ENCODE results near the gene DVL1.
A peak's percentile ranks its signal among the peaks of the same experiment; 100 is the strongest.

DVL1 gene

DNA sequence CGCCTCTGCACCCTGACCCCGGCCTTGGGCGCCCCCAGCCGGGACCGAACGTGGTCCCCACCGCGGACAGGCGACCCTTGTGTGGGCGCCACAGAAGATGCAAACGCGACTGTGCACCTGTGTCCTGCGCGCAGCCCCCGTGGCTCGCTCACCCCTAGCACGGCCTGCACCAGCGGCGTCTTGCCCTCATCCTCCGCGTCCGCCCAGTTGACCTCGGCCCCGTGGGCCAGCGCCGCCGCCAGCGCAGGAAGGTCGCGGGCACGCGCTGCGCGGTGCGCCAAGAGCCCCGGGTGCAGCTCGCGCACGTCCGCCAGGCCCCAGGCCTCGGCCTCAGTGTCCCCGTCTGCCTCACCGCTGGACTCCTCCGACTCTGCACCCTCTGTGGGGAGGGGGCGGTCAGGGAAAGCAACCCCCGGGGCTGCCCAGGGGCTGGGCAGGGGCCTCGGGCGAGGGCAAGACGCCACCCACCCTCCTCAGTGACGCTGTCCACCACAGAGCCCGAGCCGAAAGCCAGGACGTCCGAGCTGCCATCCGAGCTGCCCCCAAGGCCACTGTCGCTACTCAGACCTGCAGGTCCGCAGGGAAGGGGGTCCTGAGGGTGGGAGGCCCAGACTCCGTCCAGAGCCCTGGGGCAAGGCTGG, 54.8 kb downstream of the DVL1 start:
- no peak for DNase-seq

DNA sequence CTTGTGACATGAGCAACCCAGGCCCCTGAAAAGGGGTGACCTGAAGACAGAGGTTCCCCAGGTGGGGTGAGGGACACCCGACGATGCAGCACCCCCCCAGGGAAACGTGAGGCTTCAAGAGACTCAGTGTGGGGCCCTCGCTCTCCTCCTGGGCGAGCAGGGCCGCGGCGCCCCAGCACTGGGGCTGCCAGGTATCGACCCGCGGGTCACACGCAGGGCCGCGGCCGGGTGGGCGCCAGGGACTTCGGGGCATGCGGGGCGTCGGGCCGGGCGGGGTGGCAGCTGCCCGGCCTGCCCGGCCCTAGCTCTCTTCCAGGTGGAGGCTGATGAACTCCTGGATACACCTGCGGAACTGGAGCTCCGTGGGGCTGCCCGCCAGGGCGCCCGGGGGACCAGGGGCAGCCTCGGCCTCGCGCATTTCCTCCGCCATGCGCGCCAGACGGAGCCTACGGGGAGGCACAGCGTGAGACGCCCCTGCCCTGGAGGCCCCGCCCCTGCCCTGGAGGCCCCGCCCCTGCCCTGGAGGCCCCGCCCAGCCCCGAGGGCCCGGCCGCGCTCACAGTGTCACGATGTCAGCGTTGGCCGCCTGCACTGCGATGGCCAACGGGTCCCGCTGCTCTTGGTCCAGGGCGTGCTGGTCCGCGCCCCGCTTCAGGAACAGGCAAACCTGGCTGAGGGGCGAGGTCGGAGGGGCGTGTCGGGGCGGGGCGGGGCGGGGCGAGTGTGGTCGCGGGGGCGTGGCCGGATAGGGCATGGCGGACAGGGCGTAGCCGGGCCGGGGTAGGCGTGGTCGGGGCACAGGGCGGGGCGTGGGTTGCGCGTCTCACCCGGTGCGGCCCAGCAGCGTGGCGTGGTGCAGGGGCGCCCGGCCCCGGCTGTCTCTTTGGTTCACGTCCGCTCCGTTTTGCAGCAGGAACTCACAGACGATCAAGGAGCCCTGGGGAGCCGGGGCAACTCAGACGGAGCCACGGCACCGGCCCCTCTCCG, 55.7 kb downstream of the DVL1 start:
- no peak for DNase-seq

DNA sequence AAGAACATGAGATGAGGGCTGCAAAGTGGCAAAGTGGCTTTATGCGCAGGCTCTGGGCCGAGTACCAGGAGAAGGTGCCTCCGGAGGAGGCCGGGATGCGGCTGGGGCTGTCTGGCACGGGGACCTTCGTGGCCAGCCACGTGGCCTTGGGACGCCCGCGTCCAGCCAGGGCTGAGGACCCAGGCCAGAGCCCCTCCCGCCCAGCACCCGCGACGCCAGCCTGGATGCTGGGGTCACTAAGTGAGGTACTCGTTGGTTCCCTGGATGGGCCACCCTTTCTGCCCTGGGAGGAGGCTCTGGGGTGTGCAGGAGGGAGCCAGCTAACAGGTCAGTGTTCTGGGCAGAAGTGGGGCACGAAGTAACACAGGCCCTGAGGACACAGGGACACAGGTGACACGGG, 56.4 kb downstream of the DVL1 start:
- DNase-seq: no peak

DNA sequence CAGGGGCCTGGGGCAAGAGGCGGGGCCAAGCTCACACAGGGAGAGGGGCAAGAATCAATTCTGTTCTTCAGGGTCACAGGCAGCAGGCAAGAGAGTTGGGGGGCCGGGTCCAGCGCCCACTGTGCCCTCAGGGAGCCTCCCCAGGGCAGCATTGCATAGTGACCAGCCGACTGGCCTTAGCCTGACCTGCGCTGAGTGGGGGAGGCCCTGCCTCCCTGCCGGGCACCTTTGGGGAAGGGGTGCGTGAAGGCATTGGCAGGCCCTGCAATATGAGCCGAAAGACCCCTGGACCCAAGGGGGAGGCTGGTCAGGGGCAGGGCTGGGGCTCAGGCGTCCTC, 56.8 kb downstream of the DVL1 start:
- no peak for DNase-seq

DNA sequence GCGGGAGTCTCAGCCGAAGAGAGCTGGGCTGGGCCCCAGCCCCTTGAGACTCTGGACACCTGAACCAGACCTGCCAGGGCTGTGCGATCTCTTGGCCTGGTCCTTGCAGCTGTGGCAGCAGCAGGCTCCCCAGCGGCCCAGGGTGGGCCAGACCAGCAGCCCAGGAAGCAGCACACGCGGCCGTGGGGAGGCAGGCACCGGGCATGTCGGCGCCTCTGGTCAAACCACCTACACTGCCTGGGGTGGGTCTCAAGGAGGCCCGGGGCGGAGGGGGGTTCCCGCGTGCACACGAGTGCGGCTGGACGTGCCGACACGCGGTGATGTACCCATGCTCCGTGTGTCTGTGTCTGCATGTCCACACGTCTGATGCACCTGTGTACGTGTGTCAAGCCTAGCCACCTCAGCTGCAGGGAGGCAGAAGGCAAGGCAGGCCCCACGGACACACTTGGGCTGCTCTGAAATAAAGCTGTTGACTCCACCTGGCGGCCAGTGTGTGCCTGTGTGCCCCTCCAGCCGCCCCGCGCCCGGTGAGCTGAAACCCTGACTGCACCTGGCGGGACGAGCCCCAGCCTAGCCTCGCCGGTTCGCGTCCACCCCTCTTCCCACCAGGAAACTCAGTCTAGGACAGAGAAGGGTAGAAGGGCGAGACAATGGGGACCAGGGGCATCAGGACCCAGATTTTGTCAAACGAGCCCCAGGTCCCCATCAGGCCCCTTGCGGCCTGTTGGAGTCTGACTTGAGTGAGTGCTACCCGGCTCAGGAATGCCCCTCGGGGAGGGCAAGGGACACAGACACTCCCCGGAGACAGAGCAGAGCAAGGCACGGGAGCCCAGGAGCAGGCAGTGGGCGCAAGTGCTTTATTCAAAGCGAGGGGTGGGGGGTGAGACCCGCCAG, 57.4 kb downstream of the DVL1 start:
- DNase-seq: peak; percentile 75

DNA sequence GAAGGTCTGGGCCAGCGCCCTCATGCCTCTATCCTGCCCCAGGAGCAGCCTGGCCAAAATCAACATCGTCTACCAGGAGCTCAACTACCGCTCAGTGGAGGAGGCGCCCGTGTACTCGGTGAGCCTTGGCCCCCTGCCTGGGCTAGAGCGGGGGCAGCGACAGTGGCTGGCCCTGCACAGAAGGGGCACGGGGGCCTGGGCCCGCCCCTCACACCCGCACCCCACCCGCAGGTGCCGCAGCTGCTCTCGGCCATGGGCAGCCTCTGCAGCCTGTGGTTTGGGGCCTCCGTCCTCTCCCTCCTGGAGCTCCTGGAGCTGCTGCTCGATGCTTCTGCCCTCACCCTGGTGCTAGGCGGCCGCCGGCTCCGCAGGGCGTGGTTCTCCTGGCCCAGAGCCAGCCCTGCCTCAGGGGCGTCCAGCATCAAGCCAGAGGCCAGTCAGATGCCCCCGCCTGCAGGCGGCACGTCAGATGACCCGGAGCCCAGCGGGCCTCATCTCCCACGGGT, 58.1 kb downstream of the DVL1 start:
- DNase-seq: no peak

DNA sequence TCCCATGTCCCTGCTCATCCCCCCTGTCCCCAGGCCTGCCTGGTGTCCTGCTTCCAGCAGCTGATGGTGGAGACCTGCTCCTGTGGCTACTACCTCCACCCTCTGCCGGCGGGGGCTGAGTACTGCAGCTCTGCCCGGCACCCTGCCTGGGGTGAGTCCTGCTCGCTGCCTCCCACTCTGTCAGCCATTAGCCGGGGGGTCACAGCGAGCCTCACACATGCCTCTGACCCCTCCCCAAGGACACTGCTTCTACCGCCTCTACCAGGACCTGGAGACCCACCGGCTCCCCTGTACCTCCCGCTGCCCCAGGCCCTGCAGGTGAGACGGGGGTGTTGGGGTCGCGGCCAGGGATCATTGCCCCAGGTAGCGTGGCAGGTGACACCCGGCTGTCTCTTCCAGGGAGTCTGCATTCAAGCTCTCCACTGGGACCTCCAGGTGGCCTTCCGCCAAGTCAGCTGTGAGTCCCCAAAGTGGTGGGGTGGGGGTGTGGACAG, 58.9 kb downstream of the DVL1 start:
- DNase-seq: peak; percentile 76

DNA sequence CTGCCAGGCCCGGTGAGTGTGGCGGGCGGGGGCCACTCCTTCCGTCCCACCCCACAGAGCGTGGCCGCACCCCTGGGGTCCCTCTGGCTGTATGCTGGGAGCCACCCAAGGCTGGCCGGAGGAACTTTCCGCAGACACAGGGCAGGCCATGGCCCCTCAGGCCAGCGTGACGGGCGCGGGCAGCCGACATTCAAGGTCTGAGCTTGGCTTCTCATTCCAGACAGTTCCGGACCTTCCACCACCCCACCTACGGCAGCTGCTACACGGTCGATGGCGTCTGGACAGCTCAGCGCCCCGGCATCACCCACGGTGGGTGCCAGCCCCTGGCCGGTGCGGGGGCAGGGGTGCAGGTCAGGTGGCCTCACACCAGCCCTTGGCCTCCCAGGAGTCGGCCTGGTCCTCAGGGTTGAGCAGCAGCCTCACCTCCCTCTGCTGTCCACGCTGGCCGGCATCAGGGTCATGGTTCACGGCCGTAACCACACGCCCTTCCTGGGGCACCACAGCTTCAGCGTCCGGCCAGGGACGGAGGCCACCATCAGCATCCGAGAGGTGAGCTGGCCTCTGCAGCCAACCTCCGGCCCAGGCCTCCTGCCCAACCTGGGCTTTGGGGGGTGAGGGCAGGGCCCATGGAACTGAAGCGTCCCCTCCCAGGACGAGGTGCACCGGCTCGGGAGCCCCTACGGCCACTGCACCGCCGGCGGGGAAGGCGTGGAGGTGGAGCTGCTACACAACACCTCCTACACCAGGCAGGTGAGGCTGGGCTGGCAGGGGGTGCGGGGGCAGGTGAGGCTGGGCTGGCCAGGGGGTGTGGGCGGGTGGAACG, 61.7 kb downstream of the DVL1 start:
- no peak for DNase-seq

DNA sequence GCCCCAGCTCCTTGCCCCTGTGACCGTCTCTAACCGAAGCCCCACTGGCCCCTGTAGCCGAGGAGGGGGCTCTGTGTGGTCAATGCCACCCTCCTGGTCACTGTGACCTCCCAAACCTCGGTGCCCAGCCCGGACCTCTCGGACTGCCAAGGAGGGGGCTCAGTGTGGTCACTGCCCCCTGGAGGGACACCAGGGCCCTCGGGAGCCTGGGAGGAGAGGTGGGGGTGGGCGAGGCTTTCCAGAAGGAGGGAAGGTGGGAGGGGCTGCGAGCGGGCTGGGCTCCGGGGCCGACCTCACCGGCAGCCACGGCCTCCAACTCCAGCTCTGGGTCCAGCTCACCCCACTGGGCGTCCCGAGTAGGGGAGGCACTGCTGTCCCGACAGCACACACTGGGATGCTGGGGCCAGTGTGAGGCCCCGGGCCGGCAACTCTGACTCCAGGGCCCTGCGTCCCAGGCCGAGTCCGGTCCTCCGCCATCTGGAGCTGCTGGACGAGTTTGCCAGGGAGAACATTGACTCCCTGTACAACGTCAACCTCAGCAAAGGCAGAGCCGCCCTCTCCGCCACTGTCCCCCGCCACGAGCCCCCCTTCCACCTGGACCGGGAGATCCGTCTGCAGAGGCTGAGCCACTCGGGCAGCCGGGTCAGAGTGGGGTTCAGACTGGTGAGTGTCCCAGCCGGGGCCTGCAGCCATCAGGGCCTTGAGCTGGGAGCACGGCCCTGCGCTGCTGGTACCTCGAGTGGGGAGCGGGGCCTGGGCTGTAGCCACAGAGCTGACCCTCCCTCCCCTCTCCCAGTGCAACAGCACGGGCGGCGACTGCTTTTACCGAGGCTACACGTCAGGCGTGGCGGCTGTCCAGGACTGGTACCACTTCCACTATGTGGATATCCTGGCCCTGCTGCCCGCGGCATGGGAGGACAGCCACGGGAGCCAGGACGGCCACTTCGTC, 62.6 kb downstream of the DVL1 start:
- DNase-seq: no peak

DNA sequence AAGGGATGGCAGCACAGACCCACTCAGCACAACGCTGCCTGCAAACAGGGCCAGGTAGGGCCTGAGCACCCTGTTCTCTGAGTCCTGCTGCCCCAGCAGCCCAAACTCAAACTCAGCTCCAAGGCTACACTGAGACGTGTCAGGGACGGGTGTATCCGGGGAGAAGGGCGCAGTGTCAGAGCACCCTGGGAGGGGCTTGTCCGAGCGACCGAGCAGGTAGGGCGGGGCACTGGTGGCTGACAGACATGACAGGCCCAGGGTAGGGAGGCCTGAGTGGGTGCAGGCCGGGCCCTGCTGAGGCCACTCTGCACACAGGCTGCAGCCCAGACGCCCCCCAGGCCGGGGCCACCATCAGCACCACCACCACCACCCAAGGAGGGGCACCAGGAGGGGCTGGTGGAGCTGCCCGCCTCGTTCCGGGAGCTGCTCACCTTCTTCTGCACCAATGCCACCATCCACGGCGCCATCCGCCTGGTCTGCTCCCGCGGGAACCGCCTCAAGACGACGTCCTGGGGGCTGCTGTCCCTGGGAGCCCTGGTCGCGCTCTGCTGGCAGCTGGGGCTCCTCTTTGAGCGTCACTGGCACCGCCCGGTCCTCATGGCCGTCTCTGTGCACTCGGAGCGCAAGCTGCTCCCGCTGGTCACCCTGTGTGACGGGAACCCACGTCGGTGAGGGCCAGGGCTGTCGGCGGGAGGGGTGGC, 63.5 kb downstream of the DVL1 start:
- no peak for DNase-seq

All from stimulated activated CD4-positive, alpha-beta T cell treated with anti-CD3 and anti-CD28 coated beads, Interleukin-15, amount 100 ng/mL, for 24 hours (primary cell).